Sigmoid colon (tissue), 7 donors: ENCODE measurements around the gene WHRN. TPM values are rescaled to one million over a fixed set of nuclear protein-coding genes. Genes with fewer than 3 reads are reported as not detected.

ENCODE experiments used
- DNase-seq: peaks from one replicate; pipeline ENCODE4 v3.0.0-alpha.2; 2019
- H3K27ac ChIP-seq, 4 donors: fragments of 200-600 bp; sonication (generic); one replicate each; pipeline ENCODE4 v1.5.1; 2016 to 2019; ENCODE audit warnings: mild to moderate bottlenecking in 1 of 4
- H3K27me3 ChIP-seq, 3 donors: fragments of 200-600 bp; sonication (generic); one replicate each; pipeline ENCODE4 v1.5.1; 2019; ENCODE audit warnings: mild to moderate bottlenecking in 1 of 3
- H3K36me3 ChIP-seq, 4 donors: fragments of 200-600 bp; sonication (generic); one replicate each; pipeline ENCODE4 v1.5.1; 2016 to 2019
- H3K4me1 ChIP-seq, 4 donors: fragments of 200-600 bp; sonication (generic); one replicate each; pipeline ENCODE4 v1.5.1; 2017 to 2019
- H3K4me3 ChIP-seq, 4 donors: fragments of 200-600 bp; sonication (generic); one replicate each; pipeline ENCODE4 v1.5.1; 2017 to 2019; ENCODE audit warnings: mild to moderate bottlenecking in 2 of 4, moderate library complexity in 1 of 4
- H3K9me3 ChIP-seq, 4 donors: fragments of 200-600 bp in 3 of 4; sonication (generic) in 3 of 4; one replicate each; pipeline versions ENCODE4 v1.5.1 to v1.6.1; 2013 to 2019
- EP300 ChIP-seq, 4 donors: sonication (generic); formaldehyde crosslinking; IDR thresholded peaks; one replicate each; pipeline ENCODE4 v1.6.1; 2017; ENCODE audit warnings: antibody characterized with exemption in 4 of 4
- POLR2A ChIP-seq, 2 donors: fragments of 450-650 bp; IDR thresholded peaks; one replicate each; pipeline ENCODE4 v1.6.1; 2016; ENCODE audit warnings: antibody characterized with exemption in 2 of 2, mild to moderate bottlenecking in 2 of 2, moderate library complexity in 2 of 2
- POLR2AphosphoS5 ChIP-seq, 4 donors: sonication (generic); formaldehyde crosslinking; IDR thresholded peaks; one replicate each; pipeline ENCODE4 v1.6.1; 2017; ENCODE audit warnings: antibody characterized with exemption in 4 of 4
- WGBS, 2 donors: extraction: QIAGEN DNeasy Blood & Tissue Kit; methylation state at CpG; one replicate each; pipeline ENCODE4 v1.1.7; 2013; 5-methylcytosine and 5-hydroxymethylcytosine counted together
- intact Hi-C: fragments of 100-400 bp; cut with DNase I; formaldehyde crosslinking; loops from one replicate; pipeline ENCODE4 v1.15.1; 2023
- polyA plus RNA-seq, 3 donors: library from polyadenylated mRNA; stranded (reverse); fragments of 200-250 nt; gene quantifications; one replicate each; pipeline ENCODE4 v1.2.3, GENCODE V29; 2013
- total RNA-seq, 4 donors: library from RNA; depleted of rRNA; stranded (reverse); fragments of >200 nt; gene quantifications; one replicate each; pipeline ENCODE4 v1.1.0, GENCODE V29; 2016
- TF ChIP-seq, protein P1 (sequence below), 4 experiments: fragments of 450-650 bp in 3 of 4; fragments of 200-600 bp in 1 of 4; IDR thresholded peaks; one replicate each; pipeline ENCODE4 v1.5.1; 2016 to 2019; ENCODE audit warnings: antibody characterized with exemption in 4 of 4, mild to moderate bottlenecking in 3 of 4, moderate library complexity in 2 of 4
- donor health status: healthy with polysubstance abuse.
- donor health status: Bipolar disorder and iron deficiency.
- donor health status: healthy.

WHRN gene
- total and polyA plus RNA-seq, 7 donors: 0.60 to 7.8 (median 5.4) TPM

DNA sequence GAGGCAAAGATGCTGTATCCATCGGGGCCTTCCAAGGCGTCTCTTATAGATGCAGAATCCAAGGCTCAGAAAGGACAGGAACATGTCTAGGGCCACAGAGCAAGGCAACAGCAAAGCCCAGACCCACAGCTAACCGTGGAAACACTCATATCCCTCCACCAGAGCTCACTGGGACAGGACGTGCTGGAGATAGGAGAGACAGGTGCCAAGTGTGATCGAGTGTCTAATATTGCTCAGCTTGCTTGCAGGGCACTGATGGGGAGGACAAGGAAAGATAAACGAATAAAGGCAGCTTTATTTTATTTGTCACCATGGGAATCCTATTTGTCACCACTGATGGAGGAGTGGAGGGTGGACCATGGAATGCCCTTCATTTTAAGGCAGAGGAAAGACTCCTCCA, 73.5 kb downstream of the WHRN start:
- H3K4me3 ChIP-seq: no peak overlapping the region
- intact Hi-C loops: no loop called here

GRCh38 chr9:114431003-114431402, 74.3 kb downstream of the WHRN start:
- 92% methylated on average over 4 of the region's 4 CpGs for WGBS, 2 donors
- TF ChIP-seq POLR2A (IDR thresholded peaks at IDR 0.05): no peak
- no peak for TF ChIP-seq EP300 (IDR thresholded peaks at IDR 0.05)
- no peak for TF ChIP-seq POLR2AphosphoS5 (IDR thresholded peaks at IDR 0.05)
- TF ChIP-seq, protein P1, sequence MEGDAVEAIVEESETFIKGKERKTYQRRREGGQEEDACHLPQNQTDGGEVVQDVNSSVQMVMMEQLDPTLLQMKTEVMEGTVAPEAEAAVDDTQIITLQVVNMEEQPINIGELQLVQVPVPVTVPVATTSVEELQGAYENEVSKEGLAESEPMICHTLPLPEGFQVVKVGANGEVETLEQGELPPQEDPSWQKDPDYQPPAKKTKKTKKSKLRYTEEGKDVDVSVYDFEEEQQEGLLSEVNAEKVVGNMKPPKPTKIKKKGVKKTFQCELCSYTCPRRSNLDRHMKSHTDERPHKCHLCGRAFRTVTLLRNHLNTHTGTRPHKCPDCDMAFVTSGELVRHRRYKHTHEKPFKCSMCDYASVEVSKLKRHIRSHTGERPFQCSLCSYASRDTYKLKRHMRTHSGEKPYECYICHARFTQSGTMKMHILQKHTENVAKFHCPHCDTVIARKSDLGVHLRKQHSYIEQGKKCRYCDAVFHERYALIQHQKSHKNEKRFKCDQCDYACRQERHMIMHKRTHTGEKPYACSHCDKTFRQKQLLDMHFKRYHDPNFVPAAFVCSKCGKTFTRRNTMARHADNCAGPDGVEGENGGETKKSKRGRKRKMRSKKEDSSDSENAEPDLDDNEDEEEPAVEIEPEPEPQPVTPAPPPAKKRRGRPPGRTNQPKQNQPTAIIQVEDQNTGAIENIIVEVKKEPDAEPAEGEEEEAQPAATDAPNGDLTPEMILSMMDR (IDR thresholded peaks at IDR 0.05): no peak
- peak; percentile 41 for DNase-seq
- Histone ChIP-seq H3K4me3 (no peak overlapping the region), H3K27ac (no peak overlapping the region), H3K36me3 (no peaks in the 10 kb centered on the region), H3K4me1 (no peaks in the 10 kb centered on the region), H3K27me3 (no peaks in the 10 kb centered on the region), H3K9me3 (no peaks in the 10 kb centered on the region)
- intact Hi-C loops: no loop called here

More for the DNA sequence above, 73.5 kb downstream of the WHRN start:
- no peak for DNase-seq
- Histone ChIP-seq H3K27ac (no peak overlapping the region), H3K9me3 (no peaks in the 10 kb centered on the region), H3K27me3 (no peaks in the 10 kb centered on the region), H3K4me1 (no peaks in the 10 kb centered on the region), H3K36me3 (no peaks in the 10 kb centered on the region)
- TF ChIP-seq, protein P1 (IDR thresholded peaks at IDR 0.05): no peak
- TF ChIP-seq POLR2A (IDR thresholded peaks at IDR 0.05) (no peak), POLR2AphosphoS5 (IDR thresholded peaks at IDR 0.05) (no peak), EP300 (IDR thresholded peaks at IDR 0.05) (no peak)
- WGBS, 2 donors: 89 to 91% methylated on average over 6 of the region's 6 CpGs

DNA sequence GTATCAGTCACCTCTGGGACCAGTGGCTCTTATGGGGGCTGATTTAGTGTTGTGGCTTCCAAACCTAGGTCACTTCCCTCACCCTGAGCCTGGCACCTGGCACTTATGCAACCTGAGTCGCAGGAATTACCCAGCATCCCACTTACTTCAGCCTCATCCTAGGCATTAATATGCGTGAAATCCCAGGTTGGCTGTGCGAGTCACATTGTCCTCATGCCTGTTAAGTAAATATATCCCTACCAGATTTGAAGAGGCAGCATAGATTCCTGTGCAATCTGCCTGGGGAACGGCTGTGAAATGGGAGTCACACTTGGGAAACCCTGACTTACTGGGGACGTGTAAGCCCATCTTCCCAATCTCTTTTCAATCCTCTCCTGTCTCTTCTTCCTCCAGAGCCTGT, 74.8 kb downstream of the WHRN start:
- no peaks in the 10 kb centered on the region for H3K4me1 ChIP-seq
- WGBS, 2 donors: 88 to 94% methylated on average over 5 of the region's 5 CpGs

DNA sequence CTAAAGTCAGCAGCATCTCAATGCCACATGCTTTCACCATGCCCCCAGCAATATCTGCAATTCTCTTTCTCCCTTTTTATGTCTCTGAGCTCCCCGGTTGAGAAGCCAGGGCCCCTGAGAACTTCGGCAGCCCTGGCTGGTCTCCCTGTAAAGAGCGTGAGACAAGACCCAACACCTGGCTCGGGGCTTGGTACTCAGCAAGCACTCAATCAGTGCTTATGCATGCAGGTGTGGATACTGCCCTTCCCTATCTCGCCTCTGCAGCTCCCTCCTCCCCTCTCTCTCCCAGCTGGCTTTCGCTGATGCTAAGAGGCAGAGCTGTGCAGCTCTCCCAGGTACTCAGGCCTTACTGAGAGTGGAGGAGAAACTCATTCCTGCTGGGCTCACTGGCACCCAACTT, 75.8 kb downstream of the WHRN start:
- Histone ChIP-seq H3K4me3 (no peak overlapping the region), H3K4me1 (no peaks in the 10 kb centered on the region), H3K36me3 (peaks cover 0 to 3% (median 0%) of the 10 kb centered on the region in 4 donors), H3K27ac (no peak overlapping the region), H3K9me3 (no peaks in the 10 kb centered on the region), H3K27me3 (no peaks in the 10 kb centered on the region)
- peak; percentile 43 for DNase-seq
- TF ChIP-seq EP300 (IDR thresholded peaks at IDR 0.05) (no peak), POLR2AphosphoS5 (IDR thresholded peaks at IDR 0.05) (no peak), POLR2A (IDR thresholded peaks at IDR 0.05) (no peak)
- TF ChIP-seq, protein P1 (IDR thresholded peaks at IDR 0.05): no peak
- intact Hi-C loops: no loop called here
- 87 to 89% methylated on average over 6 of the region's 6 CpGs for WGBS, 2 donors

More for the DNA sequence above, 74.8 kb downstream of the WHRN start:
- Histone ChIP-seq H3K36me3 (no peaks in the 10 kb centered on the region), H3K4me3 (no peak overlapping the region), H3K27me3 (no peaks in the 10 kb centered on the region), H3K27ac (no peak overlapping the region), H3K9me3 (no peaks in the 10 kb centered on the region)
- peak; percentile 22 for DNase-seq
- TF ChIP-seq POLR2A (IDR thresholded peaks at IDR 0.05): no peak
- no peak for TF ChIP-seq EP300 (IDR thresholded peaks at IDR 0.05)
- TF ChIP-seq, protein P1 (IDR thresholded peaks at IDR 0.05): no peak
- TF ChIP-seq POLR2AphosphoS5 (IDR thresholded peaks at IDR 0.05): no peak
- intact Hi-C loops: no loop called here

DNA sequence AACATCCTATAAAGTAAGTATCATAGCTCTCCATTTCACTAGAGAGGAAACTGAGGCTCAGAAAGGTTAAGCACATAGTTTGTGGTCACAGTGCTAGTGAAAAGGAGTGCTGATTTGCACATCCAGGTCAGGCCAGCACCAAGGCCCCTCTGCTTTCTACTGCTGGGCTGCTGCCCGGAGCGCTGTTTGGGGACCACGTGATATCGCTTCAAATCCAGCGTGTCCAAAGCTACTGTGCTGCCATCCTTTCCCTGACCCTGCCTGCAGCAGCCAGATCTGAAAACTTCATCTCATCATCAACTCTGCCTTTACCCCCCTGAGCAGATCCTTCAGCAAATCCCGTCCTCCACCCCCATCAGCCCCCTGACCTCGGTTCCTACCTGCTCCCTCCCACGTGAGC, 76.8 kb downstream of the WHRN start:
- H3K27me3 ChIP-seq: no peaks in the 10 kb centered on the region
- 93 to 94% methylated on average over 8 of the region's 8 CpGs for WGBS, 2 donors
- intact Hi-C loops: no loop called here
- no peaks in the 10 kb centered on the region for H3K4me1 ChIP-seq
- TF ChIP-seq POLR2AphosphoS5 (IDR thresholded peaks at IDR 0.05) (no peak), EP300 (IDR thresholded peaks at IDR 0.05) (no peak), POLR2A (IDR thresholded peaks at IDR 0.05) (no peak)
- TF ChIP-seq, protein P1 (IDR thresholded peaks at IDR 0.05): no peak
- no peak overlapping the region for H3K27ac ChIP-seq
- no peaks in the 10 kb centered on the region for H3K9me3 ChIP-seq
- DNase-seq: peak; percentile 17
- H3K4me3 ChIP-seq: no peak overlapping the region
- peaks cover 0 to 4% (median 0%) of the 10 kb centered on the region in 4 donors for H3K36me3 ChIP-seq
